Heart right ventricle (tissue), 16 donors: Measurements from ENCODE around the gene CHST11. TPM values are rescaled to one million over a fixed set of nuclear protein-coding genes. Genes with fewer than 3 reads are reported as not detected.

Experiments used
- ATAC-seq, 8 donors: fragments of 200-7000 bp; cut with Tn5 transposase; one replicate each; pipeline ENCODE4 v1.9.1; 2020; ENCODE audit warnings: mild to moderate bottlenecking in 8 of 8, moderate library complexity in 8 of 8, moderate number of reproducible peaks in 1 of 8
- DNase-seq, 2 donors: peaks; one replicate each; pipeline ENCODE4 v3.0.0-alpha.2; 2020
- H3K27ac ChIP-seq, 10 donors: fragments of 200-600 bp; sonication (generic) in 2 of 10; one replicate each; pipeline versions ENCODE4 v1.5.0 to v1.8.0; 2020 to 2022; ENCODE audit warnings: mild to moderate bottlenecking in 3 of 10
- H3K27me3 ChIP-seq, 7 donors: fragments of 200-600 bp; one replicate each; pipeline ENCODE4 v1.8.0; 2021 to 2022; ENCODE audit warnings: mild to moderate bottlenecking in 2 of 7
- H3K36me3 ChIP-seq, 9 donors: fragments of 200-600 bp; sonication (generic) in 1 of 9; one replicate each; pipeline versions ENCODE4 v1.5.0 to v1.8.0; 2020 to 2022; ENCODE audit warnings: mild to moderate bottlenecking in 2 of 9
- H3K4me1 ChIP-seq, 9 donors: fragments of 200-600 bp; sonication (generic) in 1 of 9; one replicate each; pipeline versions ENCODE4 v1.5.0 to v1.8.0; 2020 to 2022; ENCODE audit warnings: mild to moderate bottlenecking in 4 of 9
- H3K4me3 ChIP-seq, 10 donors: fragments of 200-600 bp; sonication (generic) in 2 of 10; one replicate each; pipeline versions ENCODE4 v1.5.0 to v1.8.0; 2020 to 2022; ENCODE audit warnings: mild to moderate bottlenecking in 7 of 10, moderate library complexity in 2 of 10
- H3K9me3 ChIP-seq, 11 donors: fragments of 200-600 bp in 10 of 11; sonication (generic) in 2 of 11; one replicate each; pipeline versions ENCODE4 v1.5.0 to v1.8.0; 2013 to 2022; ENCODE audit warnings: mild to moderate bottlenecking in 2 of 11, control low read depth in 1 of 11, moderate library complexity in 1 of 11
- WGBS, 2 donors: extraction: QIAGEN DNeasy Blood & Tissue Kit; methylation state at CpG; one replicate each; pipeline ENCODE4 v1.1.7; 2013; ENCODE audit warnings: inconsistent platforms in 1 of 2; 5-methylcytosine and 5-hydroxymethylcytosine counted together
- intact Hi-C, 10 donors: fragments of 100-400 bp; cut with DNase I; formaldehyde crosslinking; loops; one replicate each; pipeline versions ENCODE4 v1.11.1 to v1.14.2; 2022
- polyA plus RNA-seq, 2 donors: library from polyadenylated mRNA; stranded (reverse); fragments of 200-250 nt; gene quantifications; one replicate each; pipeline ENCODE4 v1.2.3, GENCODE V29; 2013
- total RNA-seq, 10 donors: library from RNA; stranded (reverse); fragmentation: NEBNext Ultra II Directional in 3 of 10; extraction: Animal tissue kit (Norgen Biotek cat#: 25700) in 3 of 10; gene quantifications; one replicate each; pipeline versions ENCODE4 v1.2.1 to v1.2.4, GENCODE V29; 2021 to 2023
- TF ChIP-seq, protein P1 (sequence below), 9 donors: fragments of 200-600 bp; sonication (generic) in 2 of 9; IDR thresholded peaks; one replicate each; pipeline versions ENCODE4 v1.5.0 to v1.8.0; 2021 to 2022; ENCODE audit warnings: antibody characterized with exemption in 9 of 9, mild to moderate bottlenecking in 5 of 9, moderate library complexity in 1 of 9
- donor health status: Arrhythmogenic right ventricular cardiomyopathy.
- donor health status: ischemic (EF 13 %, LVEDD 7.1; RV severe dilation, severe dysfunction).
- donor health status: healthy with polysubstance abuse.
- donor health status: DM: no; HTN: yes; CAD: no.
- donor health status: DM: no; HTN: no; CAD: no.
- donor health status: ischemic (EF 25% LVEDD 6.9; RV normal size, moderate dysfunction).
- donor health status: ischemic (EF 25% LVEDD 5.7; RV mildly dilated, moderate dysfunction).
- donor health status: healthy.
- donor health status: DM: yes; HTN: yes; CAD: no.
- donor health status: Ischemic cardiomyopathy.
- donor health status: ischemic (EF 35%, LVEDD 5.7; RV mildly dilated, moderate dysfunction).
- donor health status: nonischemic (EF 11% LVEDD 7.7; RV severe dilation, severe dysfunction).
- donor health status: DM: yes; HTN: yes; CAD: no.
- donor health status: PGD.
- donor health status: ischemic (EF 29% LVEDD 5.4; RV normal size, mild dysfunction).
- donor health status: nonischemic (EF 23%, LVEDD 6.1; RV moderate dilation, normal function).

CHST11 gene
- total and polyA plus RNA-seq, 12 donors = 1.1 to 12.7 (median 4.3) TPM

DNA sequence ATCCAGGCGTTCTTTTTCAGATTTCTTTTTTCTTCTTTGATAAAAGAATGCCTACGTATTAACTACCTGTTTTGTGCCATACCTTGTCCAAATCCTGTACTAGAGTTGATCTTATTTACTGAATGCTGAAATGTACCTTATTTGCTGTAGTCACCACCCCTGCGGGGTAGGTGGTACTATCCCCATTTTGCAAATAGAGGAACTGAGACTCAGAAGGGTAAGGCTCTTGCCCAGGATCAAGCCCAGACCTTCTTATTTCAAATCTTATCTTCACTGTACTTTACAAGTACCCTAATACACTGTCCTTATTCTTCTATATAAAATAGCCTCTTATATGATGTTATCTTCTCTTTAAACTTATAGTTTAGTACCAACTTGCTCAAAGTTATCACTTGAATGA is 294.8 kb downstream of the CHST11 start:
- Histone ChIP-seq H3K4me1 (peaks cover 0 to 56% (median 18%) of the 10 kb centered on the region in 9 donors), H3K27ac (peak overlapping the region in 1 of 10 donors; percentile 75), H3K4me3 (no peak overlapping the region), H3K36me3 (no peaks in the 10 kb centered on the region), H3K27me3 (no peaks in the 10 kb centered on the region), H3K9me3 (no peaks in the 10 kb centered on the region)
- intact Hi-C loops = no loop called here
- TF ChIP-seq, protein P1, sequence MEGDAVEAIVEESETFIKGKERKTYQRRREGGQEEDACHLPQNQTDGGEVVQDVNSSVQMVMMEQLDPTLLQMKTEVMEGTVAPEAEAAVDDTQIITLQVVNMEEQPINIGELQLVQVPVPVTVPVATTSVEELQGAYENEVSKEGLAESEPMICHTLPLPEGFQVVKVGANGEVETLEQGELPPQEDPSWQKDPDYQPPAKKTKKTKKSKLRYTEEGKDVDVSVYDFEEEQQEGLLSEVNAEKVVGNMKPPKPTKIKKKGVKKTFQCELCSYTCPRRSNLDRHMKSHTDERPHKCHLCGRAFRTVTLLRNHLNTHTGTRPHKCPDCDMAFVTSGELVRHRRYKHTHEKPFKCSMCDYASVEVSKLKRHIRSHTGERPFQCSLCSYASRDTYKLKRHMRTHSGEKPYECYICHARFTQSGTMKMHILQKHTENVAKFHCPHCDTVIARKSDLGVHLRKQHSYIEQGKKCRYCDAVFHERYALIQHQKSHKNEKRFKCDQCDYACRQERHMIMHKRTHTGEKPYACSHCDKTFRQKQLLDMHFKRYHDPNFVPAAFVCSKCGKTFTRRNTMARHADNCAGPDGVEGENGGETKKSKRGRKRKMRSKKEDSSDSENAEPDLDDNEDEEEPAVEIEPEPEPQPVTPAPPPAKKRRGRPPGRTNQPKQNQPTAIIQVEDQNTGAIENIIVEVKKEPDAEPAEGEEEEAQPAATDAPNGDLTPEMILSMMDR (IDR thresholded peaks at IDR 0.05) = no peak
- no peak for ATAC-seq
- no peak for DNase-seq
- WGBS, 2 donors = 94 to 98% methylated on average over 3 of the region's 3 CpGs

DNA sequence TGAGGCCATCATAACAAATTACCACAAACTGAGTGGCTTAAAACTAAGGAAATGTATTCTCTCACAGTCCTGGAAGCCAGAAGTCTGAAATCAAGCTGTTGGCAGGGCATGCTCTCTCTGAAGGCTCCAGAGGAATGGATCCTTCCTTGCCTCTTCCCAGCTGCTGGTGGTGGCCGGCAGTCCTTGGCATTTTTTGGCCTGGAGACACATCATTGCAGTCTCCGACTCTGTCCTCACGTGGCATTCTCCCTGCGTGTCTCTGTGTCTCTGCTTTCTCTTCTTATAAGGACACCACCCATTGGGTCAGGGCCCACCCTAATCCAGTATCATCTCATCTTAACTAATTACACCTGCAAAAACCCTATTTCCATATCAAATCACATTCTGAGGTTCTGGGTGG is 295.3 kb downstream of the CHST11 start:
- DNase-seq = no peak
- TF ChIP-seq, protein P1 (IDR thresholded peaks at IDR 0.05) = no peak
- WGBS, 2 donors = 95 to 97% methylated on average over 4 of the region's 4 CpGs

DNA sequence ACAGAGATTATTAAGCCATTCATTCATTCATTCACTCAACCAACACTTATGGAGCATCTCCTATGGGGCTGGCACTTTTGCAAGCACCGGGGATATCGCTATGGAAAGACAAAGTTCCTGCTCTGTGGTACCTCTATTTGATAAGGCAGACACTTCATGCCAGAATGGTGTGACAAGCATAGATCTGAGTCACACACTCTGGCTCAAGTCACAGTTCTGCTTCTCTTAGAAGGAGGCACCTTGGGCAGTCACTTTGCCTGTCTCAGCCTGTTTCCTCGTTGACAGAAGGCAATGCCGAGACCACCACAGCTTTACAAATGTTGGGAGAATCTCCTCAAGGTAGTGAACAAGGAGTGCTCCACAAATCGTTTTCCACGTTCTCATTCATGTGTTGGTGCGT is 296.1 kb downstream of the CHST11 start:
- H3K4me3 ChIP-seq = no peak overlapping the region
- 91 to 93% methylated on average over 7 of the region's 7 CpGs for WGBS, 2 donors
- no peak overlapping the region for H3K27ac ChIP-seq
- peaks cover 0 to 13% (median 0%) of the 10 kb centered on the region in 9 donors for H3K36me3 ChIP-seq
- DNase-seq (no peak), ATAC-seq (no peak)
- intact Hi-C loops = no loop called here
- TF ChIP-seq, protein P1 (IDR thresholded peaks at IDR 0.05) = no peak
- no peaks in the 10 kb centered on the region for H3K27me3 ChIP-seq
- H3K4me1 ChIP-seq = peaks cover 0 to 43% (median 17%) of the 10 kb centered on the region in 9 donors
- H3K9me3 ChIP-seq = no peaks in the 10 kb centered on the region

More for the DNA sequence above, 295.3 kb downstream of the CHST11 start:
- peak overlapping the region in 1 of 10 donors; percentile 23 for H3K27ac ChIP-seq
- intact Hi-C loops = no loop called here
- H3K4me1 ChIP-seq = peaks cover 0 to 52% (median 18%) of the 10 kb centered on the region in 9 donors
- no peak for ATAC-seq
- peaks cover 0 to 4% (median 0%) of the 10 kb centered on the region in 9 donors for H3K36me3 ChIP-seq
- H3K27me3 ChIP-seq = no peaks in the 10 kb centered on the region
- H3K4me3 ChIP-seq = no peak overlapping the region
- no peaks in the 10 kb centered on the region for H3K9me3 ChIP-seq

DNA sequence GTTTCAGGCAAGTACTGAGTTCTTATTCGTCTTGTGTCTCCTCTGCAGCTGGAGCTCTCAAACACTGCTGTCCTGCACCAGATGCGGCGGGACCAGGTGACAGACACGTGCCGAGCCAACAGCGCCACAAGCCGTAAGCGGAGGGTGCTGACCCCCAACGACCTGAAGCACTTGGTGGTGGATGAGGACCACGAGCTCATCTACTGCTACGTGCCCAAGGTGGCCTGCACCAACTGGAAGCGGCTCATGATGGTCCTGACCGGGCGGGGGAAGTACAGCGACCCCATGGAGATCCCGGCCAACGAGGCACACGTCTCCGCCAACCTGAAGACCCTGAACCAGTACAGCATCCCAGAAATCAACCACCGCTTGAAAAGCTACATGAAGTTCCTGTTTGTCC is 300.2 kb downstream of the CHST11 start:
- intact Hi-C loops = no loop called here
- 98% methylated on average over 20 of the region's 20 CpGs for WGBS, 2 donors
- Histone ChIP-seq H3K9me3 (no peaks in the 10 kb centered on the region), H3K27me3 (no peaks in the 10 kb centered on the region), H3K4me1 (peaks cover 0 to 5% (median 0%) of the 10 kb centered on the region in 9 donors), H3K36me3 (peaks cover 0 to 21% (median 0%) of the 10 kb centered on the region in 9 donors), H3K27ac (no peak overlapping the region), H3K4me3 (no peak overlapping the region)
- ATAC-seq (no peak), DNase-seq (no peak)
- TF ChIP-seq, protein P1 (IDR thresholded peaks at IDR 0.05) = no peak
